Measurements from ENCODE around the gene PTPRG.
"Not testable (repeated sequence)": the region's sequence is repeated elsewhere in the genome, so short reads cannot be mapped to it uniquely, and the experiment has no call there.

Gene PTPRG

GRCh38 chr3:61793056-61793455, 231.7 kb downstream of the PTPRG start:
- no peak for DNase-seq (ENCODE audit: low read depth, low spot score)

DNA sequence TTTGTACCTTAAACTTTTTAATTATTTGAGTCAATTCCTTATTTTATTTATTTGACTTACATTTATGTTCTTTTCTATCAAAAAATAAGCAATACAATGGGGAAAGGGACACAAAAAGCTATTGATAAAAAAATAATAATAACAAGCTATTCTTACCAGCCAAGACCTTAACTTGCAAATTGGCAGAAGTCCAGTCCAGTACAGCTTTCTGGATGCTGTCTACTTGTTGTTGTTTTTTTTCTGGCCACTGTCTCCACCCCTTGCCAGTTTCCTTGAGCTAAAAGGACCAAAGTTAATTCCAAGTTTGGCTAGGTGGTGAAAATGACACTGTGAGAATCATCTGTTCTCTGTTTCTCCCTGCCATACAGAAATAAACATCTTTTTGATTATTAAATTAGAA, 232.2 kb downstream of the PTPRG start:
- DNase-seq (ENCODE audit: low read depth, low spot score), result no peak

GRCh38 chr3:61794341-61794740, 233.0 kb downstream of the PTPRG start:
- DNase-seq (ENCODE audit: low read depth, low spot score), result no peak

DNA sequence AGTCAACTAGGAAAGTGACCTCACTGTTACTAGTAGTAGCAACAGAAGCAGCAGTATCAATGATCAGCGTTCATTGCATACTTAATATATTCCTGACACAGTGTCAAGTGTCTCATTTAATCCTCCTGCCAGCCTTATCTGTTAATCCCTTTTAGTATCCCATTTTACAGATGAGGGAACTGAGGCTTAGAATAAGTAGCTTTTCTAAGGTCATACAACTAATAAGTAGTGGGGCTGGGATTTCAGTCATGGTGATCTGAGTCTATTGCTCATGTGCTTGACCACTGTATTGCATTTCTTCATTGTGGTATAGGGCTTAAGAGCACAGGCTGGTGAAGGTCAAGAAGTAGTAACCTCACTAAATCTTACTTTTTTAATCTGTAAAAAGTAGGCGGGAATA, 233.6 kb downstream of the PTPRG start:
- DNase-seq (ENCODE audit: low read depth, low spot score), result no peak

GRCh38 chr3:61796088-61796680, 234.8 kb downstream of the PTPRG start:
- no peak for DNase-seq (ENCODE audit: low read depth, low spot score)

GRCh38 chr3:61796911-61797310, 235.5 kb downstream of the PTPRG start:
- DNase-seq (ENCODE audit: low read depth, low spot score), result no peak

GRCh38 chr3:61802772-61803171, 241.4 kb downstream of the PTPRG start:
- no peak for DNase-seq (ENCODE audit: low read depth, low spot score)

DNA sequence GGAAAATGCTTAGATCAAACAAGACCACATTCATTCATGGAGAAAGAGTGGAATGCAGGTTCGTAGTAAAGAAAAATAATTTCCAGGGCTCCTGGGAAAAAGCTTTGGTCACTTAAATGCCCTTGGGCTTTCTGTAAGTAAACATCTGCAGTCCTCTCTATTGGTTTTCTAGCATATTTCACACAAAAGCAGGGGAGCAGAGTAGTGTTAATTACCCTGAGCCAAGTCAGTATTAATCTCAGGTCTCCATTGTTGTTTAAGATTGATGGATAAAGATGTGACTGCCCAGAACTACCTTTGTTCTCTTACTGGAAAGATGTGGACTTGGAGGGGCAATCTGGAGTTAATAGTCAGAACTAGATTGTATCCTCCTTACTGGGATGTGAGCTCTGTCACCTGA, 242.6 kb downstream of the PTPRG start:
- DNase-seq (ENCODE audit: low read depth, low spot score), result no peak

DNA sequence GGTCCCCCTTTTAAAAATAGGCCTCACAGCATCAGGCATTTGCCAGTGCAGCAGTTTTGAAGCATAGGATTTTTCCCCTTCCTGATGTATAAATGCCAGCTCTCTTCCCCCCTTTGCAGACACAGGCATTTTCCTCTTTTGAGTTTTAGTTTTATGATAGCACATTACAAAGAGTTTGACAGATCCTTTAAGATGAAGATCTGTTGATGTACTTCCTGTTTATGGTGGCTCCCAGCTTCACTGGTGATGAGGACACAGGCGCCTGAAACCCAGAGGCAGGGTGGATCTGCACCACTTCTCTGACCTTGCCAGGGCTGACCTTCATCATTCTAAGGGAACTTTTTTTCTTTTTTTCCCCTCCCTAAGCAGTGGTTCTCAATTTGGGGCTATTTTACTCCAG, 243.4 kb downstream of the PTPRG start:
- DNase-seq (ENCODE audit: low read depth, low spot score), result no peak

GRCh38 chr3:61805510-61806080, 244.2 kb downstream of the PTPRG start:
- no peak for DNase-seq (ENCODE audit: low read depth, low spot score)

DNA sequence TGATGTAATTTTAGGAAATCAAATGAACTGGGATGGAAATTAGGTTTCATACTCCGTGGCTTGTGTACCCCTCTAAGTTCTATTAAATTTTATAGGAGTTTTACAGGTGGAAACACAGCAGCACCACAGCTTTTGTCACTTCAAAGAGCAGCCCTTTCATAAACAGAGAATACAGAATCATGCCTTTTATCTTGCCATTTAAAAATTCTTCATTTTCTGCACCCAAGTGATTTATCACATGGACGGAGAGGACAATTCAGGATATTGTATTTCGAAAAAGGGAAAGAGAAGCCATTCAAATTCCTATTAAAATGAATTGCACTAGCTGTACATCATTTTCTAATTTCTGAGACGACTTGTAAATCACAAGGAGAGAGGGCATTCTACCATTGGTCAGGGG, 245.4 kb downstream of the PTPRG start:
- DNase-seq (ENCODE audit: low read depth, low spot score), result no peak

- no peak for DNase-seq (ENCODE audit: low read depth, low spot score)
Measured at GRCh38 chr3:61807865-61808276, 246.5 kb downstream of the PTPRG start.

DNA sequence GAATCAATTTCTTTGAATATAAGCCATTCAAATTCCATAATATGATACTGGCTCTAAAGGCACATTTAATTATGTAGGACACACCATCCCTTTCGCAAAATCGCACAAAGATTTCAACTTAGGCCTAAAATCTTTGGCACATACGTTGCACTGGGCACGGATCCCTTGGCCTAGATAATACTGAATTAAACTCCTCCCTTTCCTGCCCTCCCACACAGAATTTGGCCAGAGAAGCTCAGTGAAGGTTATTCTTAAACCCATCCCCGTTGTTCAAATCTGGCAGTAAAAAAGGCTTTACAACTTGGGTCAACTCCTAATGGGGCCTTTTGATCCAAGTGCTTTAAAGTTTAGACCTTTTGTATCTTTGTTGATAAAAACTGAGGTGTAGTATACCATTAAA, 247.2 kb downstream of the PTPRG start:
- DNase-seq (ENCODE audit: low read depth, low spot score), result no peak

DNA sequence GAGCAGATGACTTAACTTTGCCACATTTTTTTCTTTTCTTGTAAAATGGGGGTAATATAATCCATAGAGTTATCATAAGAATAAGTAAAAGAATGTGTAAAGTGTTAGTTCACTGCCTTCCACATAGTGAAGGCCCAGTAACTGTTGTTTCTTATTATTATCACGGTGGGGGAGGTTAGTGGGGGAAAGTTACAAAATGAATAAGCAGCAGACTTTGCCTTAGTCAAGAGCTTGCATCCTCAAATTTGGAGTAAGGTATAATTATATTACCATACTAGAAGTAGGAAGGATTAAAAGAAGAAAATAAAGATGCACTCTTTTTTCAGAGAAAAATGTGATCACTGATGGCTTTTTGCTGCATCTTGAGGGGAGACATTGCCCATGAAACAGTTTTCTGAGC, 247.6 kb downstream of the PTPRG start:
- no peak for DNase-seq (ENCODE audit: low read depth, low spot score)

- DNase-seq (ENCODE audit: low read depth, low spot score), result no peak
Measured at GRCh38 chr3:61809879-61810278, 248.5 kb downstream of the PTPRG start.

DNA sequence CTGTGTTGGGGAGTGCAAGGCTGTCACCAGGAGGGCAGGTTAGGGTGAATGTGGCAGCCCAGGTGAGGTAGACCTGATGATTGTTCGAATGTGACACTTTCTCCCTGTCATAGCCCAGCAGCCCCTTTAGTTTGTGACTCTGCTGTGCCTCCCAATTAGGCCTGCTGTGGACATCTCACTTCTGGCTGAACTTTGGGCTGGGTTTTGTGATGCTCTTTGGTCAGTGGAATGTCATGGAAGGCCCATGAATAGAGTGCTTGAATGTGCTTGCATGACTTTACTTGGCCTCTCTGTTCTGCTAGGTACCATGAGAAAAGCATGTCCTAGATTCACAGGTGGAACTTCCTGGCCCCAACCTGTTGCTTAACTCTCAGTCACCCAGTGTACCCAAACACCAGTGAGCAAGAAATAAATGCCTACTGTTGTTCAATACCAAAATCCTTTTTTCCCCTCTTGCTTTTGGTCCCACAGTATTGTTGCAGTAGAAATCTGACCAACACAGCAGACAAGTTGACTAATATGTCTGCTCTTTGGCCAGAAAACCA, 249.7 kb downstream of the PTPRG start:
- DNase-seq (ENCODE audit: low read depth, low spot score), result no peak

DNA sequence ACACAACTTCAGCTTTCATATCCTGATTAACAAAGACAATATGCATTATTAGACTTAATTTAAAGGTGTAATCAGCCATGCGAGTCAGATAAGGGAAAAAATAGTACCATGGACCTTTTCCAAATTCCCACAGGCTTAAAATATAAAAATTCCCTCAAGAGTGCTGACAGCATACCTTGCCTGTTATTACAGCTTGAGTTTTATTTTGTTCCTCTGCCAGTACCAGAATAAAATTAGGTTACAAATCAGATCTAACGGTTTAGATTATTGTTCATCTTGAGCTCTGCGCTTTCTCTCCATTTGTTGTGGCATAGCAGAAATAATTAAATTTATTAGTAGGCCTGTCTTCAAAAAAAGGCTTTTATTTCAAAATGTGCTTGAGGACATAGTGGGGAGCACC, 250.3 kb downstream of the PTPRG start:
- DNase-seq (ENCODE audit: low read depth, low spot score), result no peak

DNA sequence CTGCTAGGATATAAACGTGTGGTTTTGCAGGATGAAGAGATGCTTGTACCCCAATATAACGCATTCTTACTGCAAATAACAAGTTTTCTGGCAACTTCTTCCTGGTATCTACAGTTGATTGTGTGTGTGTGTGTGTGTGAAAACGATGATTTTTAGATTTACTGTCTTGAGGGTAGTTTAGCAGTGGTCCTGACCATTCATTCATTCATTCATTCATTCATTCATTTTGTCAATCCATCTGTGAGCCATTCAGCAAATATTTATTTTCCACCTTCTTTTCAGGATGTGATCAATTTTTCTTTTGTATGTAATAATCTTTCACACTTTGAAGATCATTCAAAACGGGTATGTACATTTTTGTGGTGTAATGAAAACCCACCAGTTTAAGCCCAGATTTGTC, 250.7 kb downstream of the PTPRG start:
- DNase-seq (ENCODE audit: low read depth, low spot score), result no peak

DNA sequence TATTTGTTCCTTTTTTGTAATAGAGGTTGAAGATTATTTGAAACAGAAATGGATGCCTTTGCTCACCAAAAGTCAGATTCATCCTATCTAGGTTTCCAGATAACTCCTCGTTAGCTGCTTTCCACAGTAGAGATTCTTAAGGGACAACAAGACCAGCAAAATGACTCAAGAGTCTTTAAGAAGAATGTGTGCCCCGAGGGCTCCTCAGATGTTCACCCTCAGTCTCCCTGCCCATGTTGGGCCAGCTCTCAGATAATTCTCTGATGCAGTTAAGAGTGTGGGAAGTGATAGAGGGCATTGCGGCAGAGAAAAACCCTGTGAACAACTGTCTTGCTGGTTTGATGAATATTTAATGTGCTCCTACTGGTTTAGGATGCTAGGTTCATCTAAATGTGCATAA, 251.1 kb downstream of the PTPRG start:
- peak; percentile 57 for DNase-seq (ENCODE audit: low read depth, low spot score)

- DNase-seq (ENCODE audit: low read depth, low spot score), result no peak
Measured at GRCh38 chr3:61813636-61814035, 252.3 kb downstream of the PTPRG start.

DNA sequence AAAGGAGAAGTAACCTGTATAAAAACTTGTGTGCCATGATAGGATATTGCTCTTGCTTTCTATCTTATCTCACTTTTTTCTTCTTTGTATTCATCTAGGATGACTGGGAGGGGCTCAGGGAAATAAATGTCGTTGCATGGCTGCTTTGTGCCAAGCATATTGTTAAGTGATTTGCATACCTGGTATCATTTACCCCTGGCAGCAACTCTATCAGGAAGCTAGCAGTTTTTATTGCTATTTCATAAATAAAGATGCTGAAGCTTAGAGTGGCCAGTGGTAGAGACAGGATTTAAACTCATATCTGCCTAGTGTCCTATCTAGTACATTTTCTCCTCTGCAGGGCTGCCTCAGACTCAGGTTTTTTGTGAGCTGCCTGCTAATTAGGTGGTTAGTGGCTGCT, 253.3 kb downstream of the PTPRG start:
- no peak for DNase-seq (ENCODE audit: low read depth, low spot score)

DNA sequence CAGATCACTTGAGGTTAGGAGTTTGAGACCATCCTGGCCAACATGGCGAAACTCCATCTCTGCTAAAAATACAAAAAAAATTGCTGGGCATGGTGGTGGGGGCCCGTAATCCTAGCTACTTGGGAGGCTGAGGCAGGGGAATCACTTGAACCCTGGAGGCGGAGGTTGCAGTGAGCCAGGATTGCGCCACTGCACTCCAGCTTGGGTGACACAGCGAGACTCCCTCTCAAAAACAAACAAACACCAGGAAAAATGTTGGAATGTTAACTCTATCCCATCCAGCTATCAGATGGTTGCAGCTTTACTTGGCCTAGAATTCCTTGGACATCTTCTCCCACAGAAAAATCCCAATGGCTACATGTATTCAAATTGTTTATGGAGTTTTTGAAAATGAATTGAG, 254.9 kb downstream of the PTPRG start:
- not testable (repeated sequence) for DNase-seq (ENCODE audit: low read depth, low spot score)

DNA sequence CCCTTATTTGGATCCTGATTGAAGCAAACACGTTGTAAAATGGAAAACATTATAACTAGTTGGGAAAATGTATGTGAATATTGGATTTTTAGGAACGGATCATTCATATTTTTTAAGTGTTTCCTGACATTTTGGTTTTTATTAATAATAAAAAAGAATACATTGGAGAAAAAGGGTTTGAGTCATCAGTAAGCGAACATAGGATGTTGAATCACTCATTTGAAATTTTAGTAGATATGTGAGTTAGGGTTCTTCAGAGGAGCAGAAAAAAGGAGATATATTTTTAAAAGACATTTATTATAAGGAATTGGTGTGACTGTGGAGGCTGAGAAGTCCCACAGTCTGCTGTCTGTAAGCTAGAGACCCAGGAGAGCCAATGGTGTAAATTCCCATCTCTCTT, 258.5 kb downstream of the PTPRG start:
- DNase-seq (ENCODE audit: low read depth, low spot score), result no peak

Measured in ELF-1 (cell line).